Measurements from ENCODE around the gene GPR180.

- TF ChIP-seq EZH2phosphoT487 (IDR thresholded peaks at IDR 0.05; ENCODE audit: insufficient read depth, low read depth), result no peak
- no peak for TF ChIP-seq EZH2 (IDR thresholded peaks at IDR 0.05; ENCODE audit: insufficient read depth, poor library complexity, severe bottlenecking)
Measured at GRCh38 chr13:94620286-94620896, 18.7 kb downstream of the GPR180 start.

Data from GM23248 (cell line).